Ovary (tissue), 3 donors: Measurements from ENCODE around the gene HEATR9.

Experiments
- POLR2A ChIP-seq: fragments of 450-650 bp; IDR thresholded peaks from one replicate; pipeline ENCODE4 v1.6.1; 2017; ENCODE audit warnings: antibody characterized with exemption, mild to moderate bottlenecking, moderate library complexity
- TF ChIP-seq, protein P1 (sequence below), 3 donors: fragments of 450-650 bp in 2 of 3; fragments of 200-600 bp in 1 of 3; IDR thresholded peaks; one replicate each; pipeline versions ENCODE4 v1.5.1 to v1.8.0; 2016 to 2022; ENCODE audit warnings: antibody characterized with exemption in 3 of 3, mild to moderate bottlenecking in 1 of 3
- donor health status: DM: no; HTN: no; CAD: no.

DNA sequence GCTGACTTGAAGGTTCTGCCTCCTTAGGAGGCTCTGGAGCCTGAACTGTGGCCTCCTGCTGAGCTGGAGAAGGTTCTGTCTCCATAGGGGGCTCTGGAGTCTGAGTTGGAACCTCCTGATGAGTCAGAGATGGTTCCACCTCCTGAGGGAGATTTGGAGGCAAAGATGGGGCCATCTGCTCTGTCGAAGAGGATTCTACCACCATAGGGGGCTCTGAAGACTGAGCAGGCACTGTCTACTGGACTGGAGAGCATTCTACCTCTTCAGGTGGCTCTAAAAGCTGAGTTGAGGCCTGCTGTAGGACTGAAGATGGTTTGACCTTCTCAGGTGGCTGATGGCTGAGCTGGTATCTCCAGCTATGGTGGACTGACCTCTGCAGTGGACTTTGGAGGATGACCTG, 45.7 kb upstream of the HEATR9 start:
- TF ChIP-seq, protein P1, sequence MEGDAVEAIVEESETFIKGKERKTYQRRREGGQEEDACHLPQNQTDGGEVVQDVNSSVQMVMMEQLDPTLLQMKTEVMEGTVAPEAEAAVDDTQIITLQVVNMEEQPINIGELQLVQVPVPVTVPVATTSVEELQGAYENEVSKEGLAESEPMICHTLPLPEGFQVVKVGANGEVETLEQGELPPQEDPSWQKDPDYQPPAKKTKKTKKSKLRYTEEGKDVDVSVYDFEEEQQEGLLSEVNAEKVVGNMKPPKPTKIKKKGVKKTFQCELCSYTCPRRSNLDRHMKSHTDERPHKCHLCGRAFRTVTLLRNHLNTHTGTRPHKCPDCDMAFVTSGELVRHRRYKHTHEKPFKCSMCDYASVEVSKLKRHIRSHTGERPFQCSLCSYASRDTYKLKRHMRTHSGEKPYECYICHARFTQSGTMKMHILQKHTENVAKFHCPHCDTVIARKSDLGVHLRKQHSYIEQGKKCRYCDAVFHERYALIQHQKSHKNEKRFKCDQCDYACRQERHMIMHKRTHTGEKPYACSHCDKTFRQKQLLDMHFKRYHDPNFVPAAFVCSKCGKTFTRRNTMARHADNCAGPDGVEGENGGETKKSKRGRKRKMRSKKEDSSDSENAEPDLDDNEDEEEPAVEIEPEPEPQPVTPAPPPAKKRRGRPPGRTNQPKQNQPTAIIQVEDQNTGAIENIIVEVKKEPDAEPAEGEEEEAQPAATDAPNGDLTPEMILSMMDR (IDR thresholded peaks at IDR 0.05) = no peak
- TF ChIP-seq POLR2A = no peak
